ENCODE results near the gene CSPG5.

Gene CSPG5

DNA sequence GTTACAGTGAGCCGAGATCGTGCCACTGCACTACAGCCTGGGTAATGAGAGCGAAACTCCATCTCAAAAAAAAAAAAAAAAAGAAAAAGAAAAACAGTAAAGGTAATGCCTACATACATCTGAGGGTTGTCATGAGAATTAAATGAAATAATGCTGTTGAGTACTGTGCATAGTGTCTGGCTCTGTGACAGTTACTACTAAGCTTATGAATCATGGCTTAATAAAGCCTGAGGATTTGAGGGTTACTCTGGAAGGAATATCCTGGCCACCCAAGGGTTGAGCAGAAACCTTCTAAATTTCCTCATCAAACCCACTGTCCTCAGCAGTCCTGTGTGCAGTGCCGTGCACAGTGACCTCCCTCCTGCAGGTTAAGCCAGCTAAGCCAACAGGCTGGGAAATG is 38.4 kb downstream of the CSPG5 start:
- DNase-seq (ENCODE audit: low read depth in 2 of 2) = no peak

GRCh38 chr3:47536967-47537366 is 41.7 kb downstream of the CSPG5 start:
- DNase-seq (ENCODE audit: low read depth in 2 of 2) = no peak

DNA sequence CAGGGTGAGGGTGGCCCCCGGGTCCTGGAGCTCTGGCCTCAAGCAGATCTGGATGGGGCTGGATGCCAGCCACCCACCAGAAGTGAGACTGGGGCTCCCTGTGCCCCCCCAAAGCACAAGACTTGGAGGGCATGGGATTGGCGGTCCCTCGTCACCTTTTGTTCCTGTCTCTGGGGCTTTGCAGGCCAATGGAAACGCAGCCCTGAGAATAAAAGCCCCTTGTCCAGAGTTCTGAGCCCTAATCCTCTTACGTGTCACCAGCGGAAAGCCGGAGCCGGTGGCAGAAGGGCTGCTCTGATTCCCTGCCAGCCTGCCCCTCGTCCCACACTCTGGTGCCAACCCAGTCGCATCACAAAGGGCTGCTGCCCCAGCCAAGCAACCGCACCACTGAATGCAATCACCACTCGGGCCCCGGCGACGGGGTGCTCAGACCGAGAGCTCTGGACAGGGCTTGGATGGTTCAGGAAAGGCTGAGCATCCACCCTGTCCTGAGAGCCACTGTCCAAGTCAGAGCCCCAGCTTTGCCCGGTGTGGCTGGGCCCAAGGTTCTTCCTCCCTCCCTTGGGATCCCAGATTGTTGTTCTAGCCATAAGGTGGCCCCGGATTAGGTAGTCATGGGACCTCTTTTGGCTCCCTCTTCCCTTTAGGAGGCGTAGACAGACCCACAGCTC is 42.3 kb downstream of the CSPG5 start:
- DNase-seq (ENCODE audit: low read depth in 2 of 2) = no peak

DNA sequence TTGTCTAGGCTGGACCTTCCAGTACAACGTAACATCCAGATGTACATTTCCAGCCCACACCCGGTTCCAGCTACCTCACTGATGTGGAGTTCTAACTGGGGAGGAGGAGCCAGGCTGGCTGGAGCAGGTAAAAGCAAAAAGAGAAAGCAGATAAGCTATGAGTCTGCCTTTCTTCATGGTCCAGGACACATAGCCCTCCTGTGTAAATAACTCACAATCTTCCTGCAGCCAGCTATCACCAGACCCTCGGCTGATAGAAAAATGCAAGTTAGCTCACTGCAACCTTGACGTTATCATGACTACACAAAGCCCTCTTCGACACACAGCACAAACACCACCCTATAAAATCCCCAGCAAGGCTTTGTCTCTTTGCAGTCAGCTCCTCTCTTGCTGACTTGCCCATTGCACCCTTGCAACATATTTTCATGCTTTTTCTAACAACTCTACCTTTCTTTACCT is 44.6 kb downstream of the CSPG5 start:
- DNase-seq (ENCODE audit: low read depth in 2 of 2) = no peak

DNA sequence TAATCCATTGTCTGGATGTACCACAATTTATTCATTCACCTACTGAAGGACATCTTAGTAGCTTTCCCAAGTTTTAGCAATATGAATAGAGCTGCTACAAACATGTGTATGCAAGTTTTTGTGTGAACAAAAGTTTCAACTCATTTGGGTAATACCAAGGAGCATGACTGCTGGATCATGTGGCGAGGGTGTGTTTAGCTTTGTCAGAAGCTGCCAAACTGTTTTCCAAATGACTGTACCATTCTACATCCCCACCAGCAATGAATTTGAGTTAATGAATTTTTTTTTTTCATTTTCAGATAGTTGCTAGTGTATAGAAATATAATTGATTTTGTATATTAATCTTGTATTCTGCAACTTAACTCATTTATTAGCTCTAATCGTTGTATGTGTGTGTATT is 45.2 kb downstream of the CSPG5 start:
- no peak for DNase-seq (ENCODE audit: low read depth in 2 of 2)

DNA sequence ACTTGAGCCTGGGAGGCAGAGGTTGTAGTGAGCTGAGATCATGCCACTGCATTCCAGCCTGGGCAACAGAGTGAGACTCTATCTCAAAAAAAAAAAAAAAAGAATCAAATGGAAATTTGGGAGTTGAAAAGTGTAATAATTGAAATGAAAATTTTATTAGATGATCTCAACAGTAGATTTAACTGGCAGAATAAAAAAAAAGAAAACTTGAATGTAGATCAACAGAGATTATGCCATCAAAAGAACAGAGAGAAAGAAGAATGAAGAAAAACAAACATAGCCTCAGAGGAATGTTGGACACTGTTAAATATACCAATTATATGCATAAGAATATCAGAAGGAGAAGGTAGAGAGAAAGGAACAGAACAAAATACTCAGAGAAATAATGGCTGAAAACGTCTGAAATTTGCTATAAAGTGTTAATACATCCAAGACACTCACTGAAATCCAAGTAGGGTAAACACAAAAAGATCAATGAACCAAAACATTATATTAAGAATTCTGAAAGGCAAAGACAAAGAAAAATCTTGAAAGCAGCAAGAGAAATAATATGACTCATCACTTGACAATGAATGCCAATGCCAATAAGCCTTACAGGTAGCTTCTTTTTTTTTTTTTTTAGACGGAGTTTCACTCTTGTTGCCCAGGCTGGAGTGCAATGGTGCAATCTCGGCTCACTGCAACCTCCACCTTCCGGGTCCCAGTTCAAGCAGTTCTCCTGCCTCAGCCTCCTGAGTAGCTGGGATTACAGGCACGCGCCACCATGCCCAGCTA is 50.5 kb downstream of the CSPG5 start:
- no peak for DNase-seq (ENCODE audit: low read depth in 2 of 2)

- DNase-seq (ENCODE audit: low read depth in 2 of 2) = no peak
Observed at GRCh38 chr3:47525617-47526016, 53.0 kb downstream of the CSPG5 start.

GRCh38 chr3:47523310-47524073 is 55.2 kb downstream of the CSPG5 start:
- no peak for DNase-seq (ENCODE audit: low read depth in 2 of 2)

GRCh38 chr3:47522082-47522987 is 56.3 kb downstream of the CSPG5 start:
- DNase-seq (ENCODE audit: low read depth in 2 of 2) = peak; percentile 64 to 66

- DNase-seq (ENCODE audit: low read depth in 2 of 2) = no peak
Observed at GRCh38 chr3:47520756-47521155, 57.9 kb downstream of the CSPG5 start.

DNA sequence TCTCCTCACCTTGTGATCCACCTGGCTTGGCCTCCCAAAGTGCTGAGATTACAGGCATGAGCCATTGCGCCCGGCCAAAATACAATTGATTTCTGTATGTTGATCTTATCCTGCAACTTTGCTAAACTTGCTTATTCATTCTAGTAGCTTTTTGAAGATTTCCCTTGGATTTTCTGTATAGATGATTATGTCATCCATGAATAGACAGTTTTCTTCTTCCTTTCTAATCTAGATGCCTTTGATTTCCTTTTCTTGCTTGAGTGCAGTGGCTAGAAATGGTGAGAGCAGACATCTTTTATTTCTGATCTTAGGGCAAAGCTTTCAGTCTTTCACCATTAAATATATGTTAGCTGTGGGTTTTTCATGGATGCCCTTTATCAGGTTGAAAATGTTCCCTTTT is 60.7 kb downstream of the CSPG5 start:
- no peak for DNase-seq (ENCODE audit: low read depth in 2 of 2)

DNA sequence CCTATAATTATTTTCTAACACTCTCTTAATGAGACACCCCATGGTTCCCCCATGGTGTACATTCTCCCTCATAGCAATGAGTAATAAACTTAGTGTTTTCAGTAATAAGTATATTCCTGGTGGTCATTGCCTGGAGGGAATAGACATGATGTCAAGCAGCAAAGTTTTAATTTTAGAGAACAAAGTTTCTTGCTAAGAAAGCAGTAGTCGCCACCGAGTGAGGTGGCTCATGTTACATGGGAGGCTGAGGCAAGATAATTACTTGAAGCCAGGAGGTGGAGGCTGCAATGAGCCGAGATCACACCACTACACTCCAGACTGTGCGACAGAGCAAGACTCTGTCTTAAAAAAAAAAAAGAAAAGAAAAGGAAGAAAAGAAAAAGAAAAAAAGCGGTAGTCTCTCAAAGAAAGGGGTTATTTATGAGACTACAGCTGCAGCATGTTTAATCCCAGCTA is 62.8 kb downstream of the CSPG5 start:
- no peak for DNase-seq (ENCODE audit: low read depth in 2 of 2)

- no peak for DNase-seq (ENCODE audit: low read depth in 2 of 2)
Observed at GRCh38 chr3:47515100-47515499, 63.6 kb downstream of the CSPG5 start.

DNA sequence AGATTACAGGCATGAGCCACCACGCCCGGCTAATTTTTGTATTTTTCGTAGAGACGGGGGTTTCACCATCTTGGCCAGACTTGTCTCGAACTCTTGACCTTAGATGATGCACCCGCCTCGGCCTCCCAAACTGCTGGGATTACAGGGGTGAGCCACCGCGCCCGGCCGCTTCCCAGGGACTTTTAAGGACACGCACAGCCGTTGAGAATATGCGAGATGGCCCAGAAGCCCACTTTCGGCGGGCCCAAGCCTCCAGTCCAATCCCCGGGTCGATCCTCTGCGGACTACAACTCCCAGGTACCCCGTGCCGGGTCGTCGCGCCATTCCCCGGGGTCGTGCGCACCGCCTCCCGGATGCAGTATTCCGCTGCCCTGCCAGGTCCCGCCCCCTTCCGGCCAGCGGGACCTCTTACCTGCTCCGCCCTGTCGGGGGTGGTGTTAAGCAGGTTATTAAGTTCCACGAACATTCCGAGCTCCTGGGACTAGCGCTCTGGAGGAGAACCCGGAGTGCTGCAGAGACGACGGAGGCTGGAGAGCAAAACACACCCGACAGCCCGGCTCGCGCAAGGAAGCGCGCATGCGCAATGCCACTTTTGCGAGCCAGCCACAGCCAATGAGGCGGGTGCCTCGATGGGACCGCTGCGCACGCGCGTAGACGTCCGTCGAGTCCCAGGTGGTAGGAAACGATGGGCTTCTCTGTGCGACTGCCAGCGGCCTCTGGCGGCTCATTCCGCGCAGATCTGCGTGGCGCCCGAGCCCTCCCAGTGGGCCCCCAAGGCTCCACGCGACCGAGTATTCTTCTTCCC is 65.3 kb downstream of the CSPG5 start, which contains the start of gene ELP6:
Gene ELP6, minus strand, starts transcription at position 588 of the 805 bp plus-strand sequence. Its CDS starts 122 bp downstream, at position 466.
- DNase-seq (ENCODE audit: low read depth in 2 of 2) = peak; percentile 96

- no peak for DNase-seq (ENCODE audit: low read depth in 2 of 2)
Observed at GRCh38 chr3:47512416-47513124, 66.1 kb downstream of the CSPG5 start.
